Suprapubic skin (tissue), 4 donors: ENCODE measurements around the gene MLYCD. TPM values are rescaled to one million over a fixed set of nuclear protein-coding genes. Genes with fewer than 3 reads are reported as not detected.

Source experiments
- DNase-seq, 2 donors: peaks; one replicate each; pipeline ENCODE4 v3.0.0-alpha.2; 2019; ENCODE audit warnings: low spot score in 2 of 2
- H3K27ac ChIP-seq: fragments of 200-600 bp; sonication (generic); one replicate; pipeline ENCODE4 v1.5.1; 2019
- H3K27me3 ChIP-seq: fragments of 200-600 bp; sonication (generic); one replicate; pipeline ENCODE4 v1.5.1; 2019
- H3K36me3 ChIP-seq: fragments of 200-600 bp; sonication (generic); one replicate; pipeline ENCODE4 v1.5.1; 2019
- H3K4me1 ChIP-seq: fragments of 200-600 bp; sonication (generic); one replicate; pipeline ENCODE4 v1.5.1; 2019
- H3K4me3 ChIP-seq: fragments of 200-600 bp; sonication (generic); one replicate; pipeline ENCODE4 v1.5.1; 2019; ENCODE audit warnings: mild to moderate bottlenecking
- H3K9me3 ChIP-seq: fragments of 200-600 bp; sonication (generic); one replicate; pipeline ENCODE4 v1.5.1; 2019
- EP300 ChIP-seq: sonication (generic); formaldehyde crosslinking; IDR thresholded peaks from one replicate; pipeline ENCODE4 v1.6.1; 2017; ENCODE audit warnings: antibody characterized with exemption
- POLR2A ChIP-seq, 2 donors: fragments of 450-650 bp; IDR thresholded peaks; one replicate each; pipeline ENCODE4 v1.6.1; 2017; ENCODE audit warnings: antibody characterized with exemption in 2 of 2, mild to moderate bottlenecking in 2 of 2, moderate library complexity in 2 of 2
- POLR2AphosphoS5 ChIP-seq, 3 donors: sonication (generic); formaldehyde crosslinking; IDR thresholded peaks; one replicate each; pipeline ENCODE4 v1.6.1; 2017; ENCODE audit warnings: antibody characterized with exemption in 3 of 3
- WGBS: methylation state at CpG from one replicate; pipeline ENCODE4 v1.1.5; 2018; 5-methylcytosine and 5-hydroxymethylcytosine counted together
- total RNA-seq, 4 donors: library from RNA; depleted of rRNA; stranded (reverse); fragments of >200 nt; gene quantifications; one replicate each; pipeline ENCODE4 v1.1.0, GENCODE V29; 2016
- TF ChIP-seq, protein P1 (sequence below), 2 donors: fragments of 200-600 bp in 1 of 2; fragments of 450-650 bp in 1 of 2; sonication (generic) in 1 of 2; IDR thresholded peaks; one replicate each; pipeline ENCODE4 v1.5.1; 2016 to 2019; ENCODE audit warnings: antibody characterized with exemption in 2 of 2, mild to moderate bottlenecking in 1 of 2, moderate library complexity in 1 of 2

MLYCD gene
- total RNA-seq, 4 donors from 2014 or later, result 4.4 to 23.7 (median 5.7) TPM

GRCh38 chr16:83974475-83974874, 75.6 kb downstream of the MLYCD start:
- H3K27me3 ChIP-seq, result peaks cover 16% of the 10 kb centered on the region
- TF ChIP-seq POLR2A (IDR thresholded peaks at IDR 0.05), result no peak
- TF ChIP-seq, protein P1, sequence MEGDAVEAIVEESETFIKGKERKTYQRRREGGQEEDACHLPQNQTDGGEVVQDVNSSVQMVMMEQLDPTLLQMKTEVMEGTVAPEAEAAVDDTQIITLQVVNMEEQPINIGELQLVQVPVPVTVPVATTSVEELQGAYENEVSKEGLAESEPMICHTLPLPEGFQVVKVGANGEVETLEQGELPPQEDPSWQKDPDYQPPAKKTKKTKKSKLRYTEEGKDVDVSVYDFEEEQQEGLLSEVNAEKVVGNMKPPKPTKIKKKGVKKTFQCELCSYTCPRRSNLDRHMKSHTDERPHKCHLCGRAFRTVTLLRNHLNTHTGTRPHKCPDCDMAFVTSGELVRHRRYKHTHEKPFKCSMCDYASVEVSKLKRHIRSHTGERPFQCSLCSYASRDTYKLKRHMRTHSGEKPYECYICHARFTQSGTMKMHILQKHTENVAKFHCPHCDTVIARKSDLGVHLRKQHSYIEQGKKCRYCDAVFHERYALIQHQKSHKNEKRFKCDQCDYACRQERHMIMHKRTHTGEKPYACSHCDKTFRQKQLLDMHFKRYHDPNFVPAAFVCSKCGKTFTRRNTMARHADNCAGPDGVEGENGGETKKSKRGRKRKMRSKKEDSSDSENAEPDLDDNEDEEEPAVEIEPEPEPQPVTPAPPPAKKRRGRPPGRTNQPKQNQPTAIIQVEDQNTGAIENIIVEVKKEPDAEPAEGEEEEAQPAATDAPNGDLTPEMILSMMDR (IDR thresholded peaks at IDR 0.05), result no peak
- no peak for TF ChIP-seq EP300
- no peak for TF ChIP-seq POLR2AphosphoS5 (IDR thresholded peaks at IDR 0.05)
- no peak overlapping the region for H3K4me3 ChIP-seq
- 31% methylated on average over 7 of the region's 7 CpGs for WGBS
- H3K9me3 ChIP-seq, result no peaks in the 10 kb centered on the region
- H3K4me1 ChIP-seq, result no peaks in the 10 kb centered on the region
- no peaks in the 10 kb centered on the region for H3K36me3 ChIP-seq
- H3K27ac ChIP-seq, result no peak overlapping the region
- no peak for DNase-seq

DNA sequence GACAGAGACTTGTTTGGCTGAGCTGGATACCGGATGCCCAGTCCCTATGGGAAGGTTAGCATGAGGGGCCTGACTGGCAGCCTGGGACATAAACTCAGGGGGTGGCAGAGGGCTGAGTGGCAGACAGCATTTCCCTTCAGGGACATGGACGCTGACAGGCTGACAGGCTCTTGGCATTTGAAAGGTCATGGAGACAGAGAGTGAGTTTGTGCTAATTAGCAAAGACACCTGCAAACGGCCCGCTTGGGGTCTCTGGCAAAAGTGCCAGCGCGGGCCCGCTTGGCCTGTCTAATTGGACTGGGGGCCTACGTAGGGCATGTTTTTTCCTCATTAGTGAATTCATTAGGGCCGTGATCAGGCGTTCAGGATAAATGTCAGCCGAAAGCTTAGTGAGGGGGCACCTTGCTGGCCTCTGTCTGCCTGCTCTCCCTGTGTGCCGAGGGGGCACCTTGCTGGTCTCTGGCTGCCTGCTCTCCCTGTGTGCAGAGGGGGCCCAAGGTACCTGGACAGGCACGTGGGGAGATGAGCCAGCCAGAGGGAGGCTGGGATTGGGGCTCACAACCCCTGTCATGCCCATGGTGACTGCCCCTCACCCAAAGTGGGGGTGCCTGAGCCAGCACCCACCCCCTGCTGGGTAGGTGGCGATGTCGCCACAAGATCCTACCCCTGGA, 76.8 kb downstream of the MLYCD start:
- Histone ChIP-seq H3K9me3 (no peaks in the 10 kb centered on the region), H3K4me3 (no peak overlapping the region), H3K4me1 (no peaks in the 10 kb centered on the region), H3K36me3 (no peaks in the 10 kb centered on the region), H3K27me3 (peaks cover 10% of the 10 kb centered on the region), H3K27ac (no peak overlapping the region)
- no peak for TF ChIP-seq EP300
- no peak for TF ChIP-seq POLR2AphosphoS5 (IDR thresholded peaks at IDR 0.05)
- no peak for TF ChIP-seq POLR2A (IDR thresholded peaks at IDR 0.05)
- TF ChIP-seq, protein P1 (IDR thresholded peaks at IDR 0.05), result no peak
- DNase-seq, result no peak
- WGBS, result 81% methylated on average over 14 of the region's 15 CpGs

Other genes with a start within 250 kb of the MLYCD start
- 10 to 100 TPM; 13.4 to 22.0 (median 17.2) TPM for gene HSBP1, start 91.1 kb upstream of the MLYCD start, total RNA-seq
- 1 to 10 TPM; 1.0 to 2.2 (median 1.5) TPM for gene OSGIN1, start 54.1 kb downstream of the MLYCD start, total RNA-seq
- gene NECAB2, start 69.1 kb downstream of the MLYCD start, total RNA-seq, result not detected
- gene SLC38A8, start 143.7 kb downstream of the MLYCD start, total RNA-seq, result not detected
- gene MBTPS1, start 217.8 kb downstream of the MLYCD start, total RNA-seq, result 100 to 1,000 TPM in 1 of 4 donors, 10 to 100 TPM in 3; 70.0 to 116 (median 86.5) TPM
- 10 to 100 TPM in 3 of 4 donors, 1 to 10 TPM in 1; 8.3 to 22.8 (median 12.4) TPM for gene HSDL1, start 246.1 kb downstream of the MLYCD start, total RNA-seq
- under 1 TPM in 2 of 4 donors, not detected in 2; 0.72 to 0.89 TPM for gene DNAAF1, start 246.2 kb downstream of the MLYCD start, total RNA-seq